NCI-H146 (cell line): ENCODE results near the gene ZSCAN4.
A peak's percentile ranks its signal among the peaks of the same experiment; 100 is the strongest.

Source experiments
- DNase-seq: peaks from one replicate; lab custom pipeline; 2025; lab: John Stamatoyannopoulos, UW

The ZSCAN4 gene

GRCh38 chr19:57668635-57669034, at the start of gene ZSCAN4:
ZSCAN4 (plus strand) TSS chr19:57668935; CDS start chr19:57676146, 7,211 bp downstream.
- no peak for DNase-seq

DNA sequence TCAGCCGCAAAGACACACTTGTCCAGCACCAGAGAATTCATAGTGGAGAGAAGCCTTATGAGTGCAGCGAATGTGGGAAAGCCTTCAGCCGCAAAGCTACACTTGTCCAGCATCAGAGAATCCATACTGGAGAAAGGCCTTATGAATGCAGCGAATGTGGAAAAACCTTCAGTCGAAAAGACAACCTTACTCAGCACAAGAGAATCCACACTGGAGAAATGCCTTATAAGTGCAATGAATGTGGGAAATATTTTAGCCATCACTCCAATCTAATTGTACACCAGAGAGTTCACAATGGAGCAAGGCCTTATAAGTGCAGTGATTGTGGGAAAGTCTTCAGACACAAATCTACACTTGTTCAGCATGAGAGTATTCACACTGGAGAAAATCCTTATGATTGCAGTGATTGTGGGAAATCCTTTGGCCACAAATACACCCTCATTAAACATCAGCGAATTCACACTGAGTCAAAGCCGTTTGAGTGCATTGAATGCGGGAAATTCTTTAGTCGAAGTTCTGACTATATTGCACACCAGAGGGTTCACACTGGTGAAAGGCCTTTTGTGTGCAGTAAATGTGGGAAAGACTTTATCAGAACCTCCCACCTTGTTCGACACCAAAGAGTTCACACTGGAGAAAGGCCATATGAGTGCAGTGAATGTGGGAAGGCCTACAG, 47.9 kb upstream of the ZSCAN4 start:
- no peak for DNase-seq

- no peak for DNase-seq
These were observed 45.6 kb upstream of the ZSCAN4 start for GRCh38 chr19:57623091-57623490.

- DNase-seq, result peak; percentile 97
These were observed 35.5 kb upstream of the ZSCAN4 start, which contains the start of gene ZNF211 for GRCh38 chr19:57632987-57633831. ZNF211 (plus strand) TSS chr19:57633168; CDS start chr19:57633347, 179 bp downstream.

- no peak for DNase-seq
These were observed 35.0 kb upstream of the ZSCAN4 start for GRCh38 chr19:57633832-57634131.

DNA sequence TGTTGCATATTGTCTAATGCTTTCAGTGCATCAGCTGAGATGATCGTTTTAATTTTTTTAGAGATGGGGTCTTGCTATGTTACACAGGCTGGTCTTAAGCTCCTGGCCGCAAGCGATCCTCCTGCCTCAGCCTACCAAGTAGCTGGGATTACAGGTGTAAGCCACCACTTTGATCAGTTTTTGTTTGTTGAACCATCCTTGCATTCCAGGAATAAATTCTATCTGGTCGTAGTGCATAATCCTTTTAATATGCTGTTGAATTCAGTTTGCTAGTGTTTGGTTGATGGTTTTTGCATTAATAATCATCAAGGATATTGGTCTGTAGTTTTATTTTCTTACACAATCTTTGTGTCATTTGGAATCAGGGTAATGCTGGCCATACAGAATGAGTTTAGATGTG, 31.4 kb upstream of the ZSCAN4 start:
- no peak for DNase-seq

DNA sequence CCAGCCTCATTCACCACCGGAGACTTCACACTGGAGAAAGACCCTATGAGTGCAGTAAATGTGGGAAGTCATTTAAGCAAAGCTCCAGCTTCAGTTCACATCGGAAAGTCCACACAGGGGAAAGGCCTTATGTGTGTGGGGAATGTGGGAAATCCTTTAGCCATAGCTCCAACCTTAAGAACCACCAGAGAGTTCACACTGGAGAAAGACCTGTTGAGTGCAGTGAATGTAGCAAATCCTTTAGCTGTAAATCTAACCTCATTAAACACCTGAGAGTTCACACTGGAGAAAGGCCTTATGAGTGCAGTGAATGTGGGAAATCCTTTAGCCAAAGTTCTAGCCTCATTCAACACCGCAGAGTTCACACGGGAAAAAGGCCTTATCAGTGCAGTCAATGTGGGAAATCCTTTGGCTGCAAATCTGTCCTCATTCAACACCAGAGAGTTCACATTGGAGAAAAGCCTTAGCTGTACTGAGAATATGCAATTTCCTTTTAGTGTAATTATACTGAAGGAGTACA, 27.0 kb upstream of the ZSCAN4 start:
- DNase-seq, result no peak

GRCh38 chr19:57642396-57643046, 26.2 kb upstream of the ZSCAN4 start:
- DNase-seq, result no peak

DNA sequence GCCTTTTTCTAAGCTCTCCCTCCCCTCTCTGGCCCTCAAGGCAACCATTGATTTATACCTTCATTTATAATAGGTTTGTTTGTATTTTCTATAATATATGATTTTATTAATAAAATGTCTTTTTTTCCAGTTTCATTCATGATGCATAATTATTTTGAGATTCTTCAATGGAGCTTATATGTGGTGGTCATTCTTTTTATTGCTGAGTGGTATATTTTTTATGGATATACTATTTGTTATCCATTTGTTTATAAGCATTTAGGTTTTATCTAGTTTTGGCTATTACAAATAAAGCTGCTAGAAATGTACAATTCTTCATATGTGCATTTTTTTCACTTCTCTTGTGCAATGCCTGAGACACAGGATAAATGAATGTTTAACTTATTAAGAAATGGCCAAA, 25.0 kb upstream of the ZSCAN4 start:
- DNase-seq, result no peak

- peak; percentile 60 for DNase-seq
These were observed 20.3 kb upstream of the ZSCAN4 start for GRCh38 chr19:57648331-57649003.

DNA sequence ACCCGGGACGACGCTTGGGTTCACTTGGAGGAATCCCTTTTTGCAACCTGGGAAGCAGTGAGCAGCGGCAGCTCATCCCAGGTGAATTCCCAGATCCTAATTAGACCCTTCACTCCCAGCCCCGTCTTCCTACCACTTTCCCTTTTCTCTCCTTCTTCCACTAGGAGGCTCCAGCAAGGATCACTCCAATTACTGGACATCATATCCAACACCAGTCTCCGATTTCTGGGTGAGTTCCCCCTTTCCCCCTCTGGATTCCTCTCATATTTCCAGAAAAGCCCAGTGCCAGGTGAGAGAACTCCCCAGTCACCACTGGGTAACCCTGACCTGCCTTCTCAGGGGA, 17.1 kb upstream of the ZSCAN4 start:
- peak; percentile 66 for DNase-seq

DNA sequence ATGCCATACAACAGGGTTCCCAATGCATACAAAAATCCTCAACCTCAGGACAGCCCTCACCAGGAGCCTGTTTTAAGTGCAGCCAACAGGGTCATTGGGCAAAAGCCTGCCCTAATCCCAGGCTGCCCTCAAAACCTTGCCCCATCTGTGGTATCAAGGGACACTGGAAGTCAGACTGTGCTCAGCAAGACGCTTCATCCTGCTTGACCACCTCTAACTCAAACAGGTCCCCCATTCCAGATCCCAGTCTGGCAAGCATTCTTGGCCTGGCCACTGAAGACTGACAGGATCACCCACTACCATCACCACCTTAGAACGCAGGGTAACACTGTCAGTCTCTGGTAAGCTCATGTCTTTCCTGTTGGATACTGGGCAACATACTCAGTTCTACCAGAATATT, 15.0 kb upstream of the ZSCAN4 start:
- no peak for DNase-seq

GRCh38 chr19:57655443-57655842, 13.3 kb upstream of the ZSCAN4 start:
- no peak for DNase-seq

- no peak for DNase-seq
These were observed 12.4 kb upstream of the ZSCAN4 start for GRCh38 chr19:57656346-57656745.

GRCh38 chr19:57664269-57665127, 4.2 kb upstream of the ZSCAN4 start:
- peak; percentile 90 for DNase-seq

GRCh38 chr19:57665261-57665806, 3.4 kb upstream of the ZSCAN4 start:
- peak; percentile 92 for DNase-seq

DNA sequence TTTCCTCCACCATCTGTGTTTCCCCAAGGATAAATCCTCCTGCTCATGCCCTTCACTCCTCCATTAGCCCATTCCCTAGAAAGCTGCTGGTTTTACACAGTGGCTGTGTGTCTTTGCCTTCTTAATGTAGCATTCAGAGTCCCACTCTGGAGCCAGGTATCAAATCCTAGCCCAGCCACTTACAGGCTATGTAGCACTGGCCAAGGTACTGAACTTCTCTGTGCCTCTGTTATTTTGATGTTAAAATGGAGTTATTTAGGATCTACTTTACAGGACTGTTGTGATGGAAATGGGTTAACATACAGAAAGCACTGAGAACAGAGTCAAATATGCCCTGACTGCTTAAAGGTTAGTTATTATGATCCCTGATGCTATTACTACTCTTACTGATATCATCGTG, 1.5 kb upstream of the ZSCAN4 start:
- no peak for DNase-seq

DNA sequence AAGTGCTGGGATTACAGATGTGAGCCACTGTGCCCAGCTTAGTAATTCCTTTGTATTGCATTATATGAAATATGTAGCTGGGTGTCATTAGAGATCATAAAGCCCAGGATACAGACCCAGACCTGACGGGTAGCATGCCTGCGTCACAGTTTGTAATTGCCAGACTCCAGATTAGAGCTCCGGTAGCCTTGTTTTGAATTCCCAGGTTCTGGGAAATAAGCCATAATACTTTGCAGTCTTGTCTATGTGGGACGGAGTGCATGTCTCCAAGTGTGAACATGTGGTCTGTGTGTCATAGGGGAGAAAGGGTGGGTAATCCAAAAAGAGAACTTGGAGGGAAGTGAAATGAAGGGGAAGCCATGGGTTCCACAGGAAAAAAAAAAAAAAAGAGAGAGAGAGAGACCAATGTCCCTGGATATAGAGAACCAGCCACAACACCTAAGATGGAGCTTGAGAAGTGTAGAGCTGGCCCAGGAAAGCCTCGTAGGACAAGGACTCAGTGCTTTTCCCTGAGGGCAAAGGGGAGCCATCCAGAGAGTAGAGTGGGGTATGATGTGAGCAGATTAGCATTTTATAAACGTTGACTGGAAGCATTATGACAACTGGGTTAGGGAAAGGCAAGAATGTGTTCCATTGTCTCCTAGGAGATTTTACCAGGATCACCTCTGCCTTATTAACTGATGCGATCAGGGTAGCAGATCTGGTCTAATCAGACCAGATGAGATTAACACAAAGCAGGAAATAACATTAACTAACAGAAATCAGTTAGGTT, 2.6 kb downstream of the ZSCAN4 start:
- DNase-seq, result no peak

DNA sequence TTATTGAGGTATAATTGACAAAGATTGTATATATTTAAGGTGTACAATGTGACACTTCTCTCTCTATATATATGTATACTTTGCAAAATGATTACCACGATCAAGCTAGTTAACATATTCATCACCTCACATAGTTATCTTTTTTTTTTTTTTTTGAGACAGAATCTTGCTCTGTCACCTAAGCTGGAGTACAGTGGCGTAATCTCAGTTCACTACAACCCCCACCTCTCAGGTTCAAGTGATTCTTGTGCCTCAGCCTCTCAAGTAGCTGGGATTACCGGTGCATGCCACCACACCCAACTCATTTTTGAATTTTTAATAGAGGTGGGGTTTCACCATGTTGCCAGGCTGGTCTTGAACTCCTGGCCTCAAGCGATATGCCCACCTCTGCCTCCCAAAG, 3.7 kb downstream of the ZSCAN4 start:
- no peak for DNase-seq

- no peak for DNase-seq
These were observed 7.1 kb downstream of the ZSCAN4 start for GRCh38 chr19:57675881-57676280.
